ENCODE measurements around the gene ACRV1. TPM values are rescaled to one million over a fixed set of nuclear protein-coding genes. Genes with fewer than 3 reads are reported as not detected.

Gene ACRV1
- total and polyA plus RNA-seq, 2 of the 13 experiments (the other 11 are each of a cell fraction or from before 2014, with no cell fraction given): not detected

- TF ChIP-seq ARID5B (CRISPR knock-in tag; IDR thresholded peaks at IDR 0.05) (peak; percentile 62), CEBPB (IDR thresholded peaks at IDR 0.05; ENCODE audit: borderline replicate concordance, low read depth, low read length) (no peak), ZNF280D (CRISPR knock-in tag; IDR thresholded peaks at IDR 0.05) (peak; percentile 66; the same call in 1 of the 2 replicates), NR3C1 (CRISPR knock-in tag; IDR thresholded peaks at IDR 0.05) (no peak), JDP2 (CRISPR knock-in tag; IDR thresholded peaks at IDR 0.05; ENCODE audit: borderline replicate concordance) (peak; percentile 91), ATF7-NPFF (CRISPR knock-in tag; IDR thresholded peaks at IDR 0.05; ENCODE audit: low read depth) (peak; percentile 96), JUNB (CRISPR knock-in tag; IDR thresholded peaks at IDR 0.05; ENCODE audit: borderline replicate concordance) (peak; percentile 84), PLSCR1 (CRISPR knock-in tag; IDR thresholded peaks at IDR 0.05; ENCODE audit: borderline replicate concordance) (peak; percentile 76; the same call in 1 of the 2 replicates), GPBP1L1 (CRISPR knock-in tag; IDR thresholded peaks at IDR 0.05) (no peak), ZNF101 (CRISPR knock-in tag; IDR thresholded peaks at IDR 0.05; ENCODE audit: borderline replicate concordance, low read depth) (no peak; the same call in 1 of the 2 replicates), HNRNPH1 (optimal IDR thresholded peaks at IDR 0.05; ENCODE audit: low read depth, low read length) (no peak), ZBTB20 (CRISPR knock-in tag; IDR thresholded peaks at IDR 0.05; ENCODE audit: borderline replicate concordance, low read depth) (peak; percentile 56), ZNF724P (CRISPR knock-in tag; IDR thresholded peaks at IDR 0.05; ENCODE audit: borderline replicate concordance) (peak; percentile 87; the same call in 1 of the 2 replicates), KLF16 (CRISPR knock-in tag; IDR thresholded peaks at IDR 0.05) (peak; percentile 71 to 72; a peak in 2 of 4 replicates), SP140L (CRISPR knock-in tag; IDR thresholded peaks at IDR 0.05; ENCODE audit: borderline replicate concordance) (no peak), REPIN1 (CRISPR knock-in tag; IDR thresholded peaks at IDR 0.05; ENCODE audit: borderline replicate concordance, low read depth) (peak; percentile 69; the same call in 1 of the 2 replicates), PRMT3 (CRISPR knock-in tag; IDR thresholded peaks at IDR 0.05; ENCODE audit: borderline replicate concordance, low read depth) (0 out of 2 replicates have a peak, but pooled peaks have one; percentile 26), TGIF2 (CRISPR knock-in tag; IDR thresholded peaks at IDR 0.05) (peak; percentile 52), ZNF234 (CRISPR knock-in tag; conservative IDR thresholded peaks at IDR 0.05) (peak; percentile 82; the same call in 1 of the 2 replicates)
Measured at GRCh38 chr11:125625630-125626287, 54.9 kb downstream of the ACRV1 start (continued).

All from HepG2 (cell line).